Body of pancreas (tissue), 4 donors: ENCODE results near the gene C1orf167.

ENCODE experiments used
- POLR2A ChIP-seq, 3 donors: fragments of 450-650 bp; IDR thresholded peaks; one replicate each; pipeline ENCODE4 v1.6.1; 2016; ENCODE audit warnings: antibody characterized with exemption in 3 of 3, mild to moderate bottlenecking in 2 of 3
- TF ChIP-seq, protein P1 (sequence below), 7 experiments: fragments of 450-650 bp in 4 of 7; fragments of 200-600 bp in 3 of 7; sonication (generic) in 3 of 7; IDR thresholded peaks; one replicate each; pipeline ENCODE4 v1.5.1; 2016 to 2019; ENCODE audit warnings: antibody characterized with exemption in 7 of 7

DNA sequence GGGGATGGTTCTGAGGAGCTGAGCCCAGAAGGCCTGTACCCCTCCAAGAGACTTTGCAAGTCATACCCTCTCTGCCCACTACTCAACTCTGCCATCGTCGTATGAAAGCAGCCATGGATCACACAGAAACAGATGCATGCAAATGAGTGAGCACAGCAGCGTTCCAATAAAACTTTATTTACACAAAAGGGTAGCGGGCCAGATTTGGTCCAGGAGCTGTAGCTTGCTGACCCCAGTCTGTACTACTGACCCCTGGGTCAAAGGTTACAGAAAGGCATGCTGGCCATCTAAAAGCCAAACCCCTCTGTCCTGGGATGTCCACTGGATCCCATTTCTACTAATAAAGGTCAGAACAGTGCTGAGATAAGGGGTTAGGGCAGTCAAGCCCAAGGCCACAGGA, 34.9 kb upstream of the C1orf167 start:
- TF ChIP-seq POLR2A (IDR thresholded peaks at IDR 0.05): no peak
- TF ChIP-seq, protein P1, sequence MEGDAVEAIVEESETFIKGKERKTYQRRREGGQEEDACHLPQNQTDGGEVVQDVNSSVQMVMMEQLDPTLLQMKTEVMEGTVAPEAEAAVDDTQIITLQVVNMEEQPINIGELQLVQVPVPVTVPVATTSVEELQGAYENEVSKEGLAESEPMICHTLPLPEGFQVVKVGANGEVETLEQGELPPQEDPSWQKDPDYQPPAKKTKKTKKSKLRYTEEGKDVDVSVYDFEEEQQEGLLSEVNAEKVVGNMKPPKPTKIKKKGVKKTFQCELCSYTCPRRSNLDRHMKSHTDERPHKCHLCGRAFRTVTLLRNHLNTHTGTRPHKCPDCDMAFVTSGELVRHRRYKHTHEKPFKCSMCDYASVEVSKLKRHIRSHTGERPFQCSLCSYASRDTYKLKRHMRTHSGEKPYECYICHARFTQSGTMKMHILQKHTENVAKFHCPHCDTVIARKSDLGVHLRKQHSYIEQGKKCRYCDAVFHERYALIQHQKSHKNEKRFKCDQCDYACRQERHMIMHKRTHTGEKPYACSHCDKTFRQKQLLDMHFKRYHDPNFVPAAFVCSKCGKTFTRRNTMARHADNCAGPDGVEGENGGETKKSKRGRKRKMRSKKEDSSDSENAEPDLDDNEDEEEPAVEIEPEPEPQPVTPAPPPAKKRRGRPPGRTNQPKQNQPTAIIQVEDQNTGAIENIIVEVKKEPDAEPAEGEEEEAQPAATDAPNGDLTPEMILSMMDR (IDR thresholded peaks at IDR 0.05): no peak
